ENCODE results near the gene C9orf57. TPM values are rescaled to one million over a fixed set of nuclear protein-coding genes. Genes with fewer than 3 reads are reported as not detected.
"Not testable (repeated sequence)": the region's sequence is repeated elsewhere in the genome, so short reads cannot be mapped to it uniquely, and the experiment has no call there.

C9orf57 gene
- total RNA-seq, 1 donor from 2014 or later: not detected

DNA sequence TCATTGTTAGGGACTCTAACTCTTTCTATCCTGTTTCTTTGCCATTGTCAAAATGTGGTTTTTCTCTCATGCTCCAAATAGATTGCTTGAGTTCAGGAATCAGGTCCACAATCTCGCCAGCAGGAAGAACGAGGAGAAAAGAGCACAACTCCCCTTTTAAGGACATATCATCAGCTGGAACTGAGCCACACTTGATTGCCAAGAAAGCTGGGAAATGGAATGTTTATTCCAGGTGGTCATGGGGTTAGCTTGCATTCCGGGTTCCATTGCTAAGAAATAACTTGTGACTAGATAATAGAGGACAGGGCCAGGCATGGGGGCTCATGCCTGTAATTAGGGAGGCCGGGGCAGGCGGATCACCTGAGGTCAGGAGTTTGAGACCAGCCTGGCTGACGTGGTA is 32.4 kb upstream of the C9orf57 start:
- H3K36me3 Mint-ChIP-seq (ENCODE audit: low read depth, unreplicated experiment): no peaks in the 10 kb centered on the region

DNA sequence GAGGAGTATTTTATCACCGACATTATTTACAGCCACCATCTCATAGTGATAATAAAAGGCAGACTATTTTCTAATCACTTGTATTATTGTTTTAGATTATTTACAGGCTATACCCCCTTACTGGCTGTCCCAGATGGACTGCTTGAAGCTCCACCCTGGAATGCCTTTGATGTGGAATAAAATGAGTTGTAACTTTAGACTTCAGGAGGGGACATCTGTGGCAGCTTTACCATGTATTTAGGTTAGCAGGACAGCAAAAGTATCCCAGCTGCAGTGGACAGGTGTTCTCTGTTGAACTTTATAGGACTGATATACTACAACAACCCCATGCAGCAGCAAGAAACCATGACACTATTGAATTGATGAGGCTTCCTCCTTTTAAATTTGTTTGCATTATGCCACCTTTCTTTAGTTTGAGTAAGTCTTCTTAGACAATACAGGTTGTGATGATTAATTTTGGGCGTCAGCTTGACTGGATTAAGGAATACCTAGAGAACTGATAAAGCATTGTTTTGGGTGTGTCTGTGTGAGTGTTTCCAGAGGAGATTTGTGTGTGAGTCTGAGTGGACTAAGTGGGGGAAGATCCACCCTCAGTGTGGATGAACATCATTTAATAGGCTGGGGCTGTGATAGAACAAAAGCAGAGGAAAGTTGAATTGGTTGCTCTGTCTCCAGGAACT is 29.2 kb upstream of the C9orf57 start:
- FAIRE-seq (no peak), DNase-seq (ENCODE audit: low read depth) (no peak)
- Histone ChIP-seq H3K9ac (ENCODE audit: low read length) (no peak overlapping the region), H3K79me2 (ENCODE audit: insufficient read depth, low read length) (no peaks in the 10 kb centered on the region), H2AFZ (ENCODE audit: low read depth, low read length) (no peak overlapping the region), H3K4me3 (ENCODE audit: insufficient read depth, low read depth, low read length) (no peak overlapping the region), H3K36me3 (ENCODE audit: insufficient read depth, low read length) (no peaks in the 10 kb centered on the region), H3K27me3 (ENCODE audit: insufficient read depth, low read length) (no peaks in the 10 kb centered on the region), H3K4me2 (ENCODE audit: low read length) (no peak overlapping the region), H3K27ac (ENCODE audit: low read depth, low read length) (no peak overlapping the region), H4K20me1 (ENCODE audit: insufficient read depth, low read length) (no peaks in the 10 kb centered on the region), H3K4me1 (ENCODE audit: insufficient read depth, low read length) (no peaks in the 10 kb centered on the region), H3K9me3 (ENCODE audit: insufficient read depth, low read depth, low read length) (no peaks in the 10 kb centered on the region)
- TF ChIP-seq EZH2 (IDR thresholded peaks at IDR 0.05; ENCODE audit: insufficient read depth, low read length): no peak
- TF ChIP-seq, protein P1, sequence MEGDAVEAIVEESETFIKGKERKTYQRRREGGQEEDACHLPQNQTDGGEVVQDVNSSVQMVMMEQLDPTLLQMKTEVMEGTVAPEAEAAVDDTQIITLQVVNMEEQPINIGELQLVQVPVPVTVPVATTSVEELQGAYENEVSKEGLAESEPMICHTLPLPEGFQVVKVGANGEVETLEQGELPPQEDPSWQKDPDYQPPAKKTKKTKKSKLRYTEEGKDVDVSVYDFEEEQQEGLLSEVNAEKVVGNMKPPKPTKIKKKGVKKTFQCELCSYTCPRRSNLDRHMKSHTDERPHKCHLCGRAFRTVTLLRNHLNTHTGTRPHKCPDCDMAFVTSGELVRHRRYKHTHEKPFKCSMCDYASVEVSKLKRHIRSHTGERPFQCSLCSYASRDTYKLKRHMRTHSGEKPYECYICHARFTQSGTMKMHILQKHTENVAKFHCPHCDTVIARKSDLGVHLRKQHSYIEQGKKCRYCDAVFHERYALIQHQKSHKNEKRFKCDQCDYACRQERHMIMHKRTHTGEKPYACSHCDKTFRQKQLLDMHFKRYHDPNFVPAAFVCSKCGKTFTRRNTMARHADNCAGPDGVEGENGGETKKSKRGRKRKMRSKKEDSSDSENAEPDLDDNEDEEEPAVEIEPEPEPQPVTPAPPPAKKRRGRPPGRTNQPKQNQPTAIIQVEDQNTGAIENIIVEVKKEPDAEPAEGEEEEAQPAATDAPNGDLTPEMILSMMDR (IDR thresholded peaks at IDR 0.05; ENCODE audit: insufficient read depth, low read depth, low read length): no peak
- H3K27me3 Mint-ChIP-seq (ENCODE audit: low read depth, unreplicated experiment): no peaks in the 10 kb centered on the region
- no peaks in the 10 kb centered on the region for H3K36me3 Mint-ChIP-seq (ENCODE audit: low read depth, unreplicated experiment)
- H3K27ac Mint-ChIP-seq (ENCODE audit: unreplicated experiment): no peak overlapping the region
- H3K4me1 Mint-ChIP-seq (ENCODE audit: low read depth, unreplicated experiment): no peaks in the 10 kb centered on the region
- H3K9me3 Mint-ChIP-seq (ENCODE audit: unreplicated experiment): no peaks in the 10 kb centered on the region
- no peak overlapping the region for H3K4me3 Mint-ChIP-seq (ENCODE audit: unreplicated experiment)

More for the DNA sequence above, 32.4 kb upstream of the C9orf57 start:
- H3K4me1 Mint-ChIP-seq (ENCODE audit: low read depth, unreplicated experiment): no peaks in the 10 kb centered on the region
- H3K79me2 ChIP-seq (ENCODE audit: insufficient read depth, low read length): no peaks in the 10 kb centered on the region
- H3K4me1 ChIP-seq (ENCODE audit: insufficient read depth, low read length): no peaks in the 10 kb centered on the region
- H3K4me3 ChIP-seq (ENCODE audit: insufficient read depth, low read depth, low read length): no peak overlapping the region
- DNase-seq (ENCODE audit: low read depth) (no peak), FAIRE-seq (no peak)
- no peak overlapping the region for H2AFZ ChIP-seq (ENCODE audit: low read depth, low read length)
- H3K4me2 ChIP-seq (ENCODE audit: low read length): no peak overlapping the region
- H3K27ac ChIP-seq (ENCODE audit: low read depth, low read length): no peak overlapping the region
- no peaks in the 10 kb centered on the region for H3K9me3 ChIP-seq (ENCODE audit: insufficient read depth, low read depth, low read length)
- TF ChIP-seq, protein P1 (IDR thresholded peaks at IDR 0.05; ENCODE audit: insufficient read depth, low read depth, low read length): no peak
- TF ChIP-seq EZH2 (IDR thresholded peaks at IDR 0.05; ENCODE audit: insufficient read depth, low read length): no peak
- peaks cover 2% of the 10 kb centered on the region for H3K9me3 Mint-ChIP-seq (ENCODE audit: unreplicated experiment)
- H3K36me3 ChIP-seq (ENCODE audit: insufficient read depth, low read length): no peaks in the 10 kb centered on the region
- H3K27me3 Mint-ChIP-seq (ENCODE audit: low read depth, unreplicated experiment): peaks cover 4% of the 10 kb centered on the region
- H3K9ac ChIP-seq (ENCODE audit: low read length): no peak overlapping the region
- no peak overlapping the region for H3K4me3 Mint-ChIP-seq (ENCODE audit: unreplicated experiment)
- H3K27me3 ChIP-seq (ENCODE audit: insufficient read depth, low read length): no peaks in the 10 kb centered on the region
- no peak overlapping the region for H3K27ac Mint-ChIP-seq (ENCODE audit: unreplicated experiment)
- no peaks in the 10 kb centered on the region for H4K20me1 ChIP-seq (ENCODE audit: insufficient read depth, low read length)

DNA sequence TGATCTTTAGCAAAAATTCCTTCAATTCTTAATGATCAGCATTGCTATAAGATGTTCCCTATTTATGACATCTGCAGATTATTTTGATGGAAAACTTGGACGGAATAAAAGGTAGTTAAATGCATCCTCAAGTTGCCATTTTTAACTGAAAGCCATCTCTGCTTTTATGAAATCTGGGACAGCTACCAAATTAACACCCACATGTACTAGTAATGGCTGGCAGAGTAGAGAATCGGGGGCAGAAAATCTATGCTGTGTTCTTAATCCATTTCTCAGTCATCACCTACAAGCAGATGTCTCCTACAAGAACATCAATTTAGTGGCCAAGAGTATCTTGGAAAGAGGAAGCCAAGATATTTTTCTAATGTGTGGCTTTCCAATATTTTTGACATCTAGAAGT is 22.1 kb upstream of the C9orf57 start:
- no peak overlapping the region for H3K4me3 Mint-ChIP-seq (ENCODE audit: unreplicated experiment)
- DNase-seq (ENCODE audit: low read depth): no peak
- H3K36me3 Mint-ChIP-seq (ENCODE audit: low read depth, unreplicated experiment): no peaks in the 10 kb centered on the region
- H3K79me2 ChIP-seq (ENCODE audit: insufficient read depth, low read length): no peaks in the 10 kb centered on the region
- no peak overlapping the region for H3K4me2 ChIP-seq (ENCODE audit: low read length)
- no peak overlapping the region for H3K27ac ChIP-seq (ENCODE audit: low read depth, low read length)
- H3K27me3 Mint-ChIP-seq (ENCODE audit: low read depth, unreplicated experiment): peaks cover 4% of the 10 kb centered on the region
- H3K9me3 Mint-ChIP-seq (ENCODE audit: unreplicated experiment): no peaks in the 10 kb centered on the region
- no peaks in the 10 kb centered on the region for H3K4me1 Mint-ChIP-seq (ENCODE audit: low read depth, unreplicated experiment)
- no peak overlapping the region for H3K9ac ChIP-seq (ENCODE audit: low read length)
- no peak for TF ChIP-seq EZH2 (IDR thresholded peaks at IDR 0.05; ENCODE audit: insufficient read depth, low read length)
- TF ChIP-seq, protein P1 (IDR thresholded peaks at IDR 0.05; ENCODE audit: insufficient read depth, low read depth, low read length): no peak
- no peaks in the 10 kb centered on the region for H3K4me1 ChIP-seq (ENCODE audit: insufficient read depth, low read length)
- H3K4me3 ChIP-seq (ENCODE audit: insufficient read depth, low read depth, low read length): no peak overlapping the region
- H3K36me3 ChIP-seq (ENCODE audit: insufficient read depth, low read length): no peaks in the 10 kb centered on the region
- no peak for FAIRE-seq
- H4K20me1 ChIP-seq (ENCODE audit: insufficient read depth, low read length): no peaks in the 10 kb centered on the region
- no peak overlapping the region for H2AFZ ChIP-seq (ENCODE audit: low read depth, low read length)
- H3K9me3 ChIP-seq (ENCODE audit: insufficient read depth, low read depth, low read length): no peaks in the 10 kb centered on the region
- no peaks in the 10 kb centered on the region for H3K27me3 ChIP-seq (ENCODE audit: insufficient read depth, low read length)
- no peak overlapping the region for H3K27ac Mint-ChIP-seq (ENCODE audit: unreplicated experiment)

DNA sequence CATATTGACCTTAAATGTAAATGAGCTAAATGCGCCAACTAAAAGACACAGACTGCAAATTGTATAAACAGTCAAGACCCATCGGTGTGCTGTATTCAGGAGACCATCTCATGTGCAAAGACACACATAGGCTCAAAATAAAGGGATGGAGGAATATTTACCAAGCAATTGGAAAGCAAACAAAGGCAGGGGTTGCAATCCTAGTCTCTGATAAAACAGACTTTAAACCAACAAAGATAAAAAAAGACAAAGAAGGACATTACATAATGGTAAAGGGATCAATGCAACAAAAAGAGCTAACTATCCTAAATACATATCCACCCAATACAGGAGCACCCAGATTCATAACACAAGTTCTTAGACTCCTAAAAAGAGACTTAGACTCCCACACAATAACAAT is 14.3 kb upstream of the C9orf57 start:
- not testable (repeated sequence) for H3K27me3 ChIP-seq (ENCODE audit: insufficient read depth, low read length); H3K9ac ChIP-seq (ENCODE audit: low read length); H3K9me3 Mint-ChIP-seq (ENCODE audit: unreplicated experiment); DNase-seq (ENCODE audit: low read depth); FAIRE-seq; H3K9me3 ChIP-seq (ENCODE audit: insufficient read depth, low read depth, low read length); H3K4me3 ChIP-seq (ENCODE audit: insufficient read depth, low read depth, low read length); H3K27me3 Mint-ChIP-seq (ENCODE audit: low read depth, unreplicated experiment); H3K4me3 Mint-ChIP-seq (ENCODE audit: unreplicated experiment); H2AFZ ChIP-seq (ENCODE audit: low read depth, low read length); H3K4me1 ChIP-seq (ENCODE audit: insufficient read depth, low read length); H3K79me2 ChIP-seq (ENCODE audit: insufficient read depth, low read length); H3K36me3 ChIP-seq (ENCODE audit: insufficient read depth, low read length); H3K4me1 Mint-ChIP-seq (ENCODE audit: low read depth, unreplicated experiment); H3K4me2 ChIP-seq (ENCODE audit: low read length); H3K36me3 Mint-ChIP-seq (ENCODE audit: low read depth, unreplicated experiment); H3K27ac ChIP-seq (ENCODE audit: low read depth, low read length); H4K20me1 ChIP-seq (ENCODE audit: insufficient read depth, low read length); H3K27ac Mint-ChIP-seq (ENCODE audit: unreplicated experiment)

Measured in astrocyte (in vitro differentiated cells and primary cell).